CD14-positive monocyte (primary cell): ENCODE measurements around the gene SLC19A2. TPM values are rescaled to one million over a fixed set of nuclear protein-coding genes. Genes with fewer than 3 reads are reported as not detected.

ENCODE experiments used
- DNase-seq, 3 donors: peaks; one replicate each; pipeline ENCODE4 v3.0.0-alpha.2; 2011 to 2022
- H2AFZ ChIP-seq: 2 replicates; pipeline ENCODE4 v1.6.0; 2012; ENCODE audit warnings: mild to moderate bottlenecking, low read depth, low read length, inconsistent platforms; ENCODE audit not compliant: insufficient read depth, poor library complexity, severe bottlenecking
- H3K27ac ChIP-seq, 2 donors: 1 replicate in 1 of 2; 2 replicates in 1 of 2; pipeline ENCODE4 v1.5.1; 2012 to 2013; ENCODE audit warnings: low read length in 2 of 2, control low read depth in 1 of 2, inconsistent platforms in 1 of 2, low read depth in 1 of 2, mild to moderate bottlenecking in 1 of 2
- H3K27me3 ChIP-seq, 2 donors: one replicate each; pipeline versions ENCODE4 v1.6.0 to v1.6.1; 2011 to 2013; ENCODE audit warnings: low read length in 2 of 2; ENCODE audit not compliant: control insufficient read depth in 2 of 2, insufficient read depth in 2 of 2
- H3K36me3 ChIP-seq, 2 donors: replicated peaks in 1 of 2; 1 replicate in 1 of 2; 2 replicates in 1 of 2; pipeline versions ENCODE4 v1.5.1 to v1.6.1; 2012 to 2013; ENCODE audit warnings: low read length in 2 of 2, control low read depth in 1 of 2, inconsistent platforms in 1 of 2, mild to moderate bottlenecking in 1 of 2; ENCODE audit not compliant: insufficient read depth in 2 of 2, control insufficient read depth in 1 of 2
- H3K4me1 ChIP-seq, 2 donors: 1 replicate in 1 of 2; 2 replicates in 1 of 2; pipeline versions ENCODE4 v1.5.1 to v1.6.1; 2012 to 2013; ENCODE audit warnings: low read length in 2 of 2, control low read depth in 1 of 2, inconsistent platforms in 1 of 2, mild to moderate bottlenecking in 1 of 2, moderate library complexity in 1 of 2; ENCODE audit not compliant: insufficient read depth in 2 of 2, control insufficient read depth in 1 of 2
- H3K4me2 ChIP-seq: replicated peaks from 2 replicates; pipeline ENCODE3; 2012; ENCODE audit warnings: low read length, moderate library complexity, mild to moderate bottlenecking; ENCODE audit not compliant: poor library complexity, severe bottlenecking; ENCODE audit errors: extremely low read depth
- H3K4me3 ChIP-seq, 3 experiments: fragments of 200-600 bp in 1 of 3; sonication (generic) in 1 of 3; replicated peaks in 1 of 3; 1 replicate in 2 of 3; 2 replicates in 1 of 3; pipeline ENCODE4 v1.5.1; 2011 to 2013; ENCODE audit warnings: low read length in 3 of 3, mild to moderate bottlenecking in 3 of 3, control low read depth in 2 of 3, low read depth in 2 of 3, inconsistent platforms in 1 of 3, moderate library complexity in 1 of 3
- H3K79me2 ChIP-seq: 2 replicates; pipeline ENCODE4 v1.6.0; 2012; ENCODE audit warnings: mild to moderate bottlenecking, control low read depth, inconsistent platforms, low read length, moderate library complexity; ENCODE audit not compliant: insufficient read depth
- H3K9ac ChIP-seq: 2 replicates; pipeline ENCODE4 v1.6.0; 2017; ENCODE audit warnings: low read length, mild to moderate bottlenecking; ENCODE audit not compliant: insufficient read depth, poor library complexity, severe bottlenecking
- H3K9me3 ChIP-seq, 2 donors: replicated peaks in 1 of 2; 1 replicate in 1 of 2; 2 replicates in 1 of 2; pipeline versions ENCODE4 v1.5.1 to v1.6.1; 2012 to 2013; ENCODE audit warnings: low read length in 2 of 2, control low read depth in 1 of 2; ENCODE audit not compliant: control insufficient read depth in 1 of 2, insufficient read depth in 1 of 2
- H4K20me1 ChIP-seq: 2 replicates; pipeline ENCODE4 v1.6.0; 2012; ENCODE audit warnings: mild to moderate bottlenecking, low read length, control low read depth, moderate library complexity; ENCODE audit not compliant: insufficient read depth
- H3K27ac Mint-ChIP-seq, 7 donors: one replicate each; pipeline ENCODE4 v1.8.0; 2020; ENCODE audit warnings: mild to moderate bottlenecking in 7 of 7, mixed read lengths in 7 of 7, moderate library complexity in 6 of 7, inconsistent platforms in 2 of 7
- H3K27me3 Mint-ChIP-seq, 3 donors: one replicate each; pipeline ENCODE4 v1.8.0; 2021 to 2022; ENCODE audit warnings: low read depth in 3 of 3, mild to moderate bottlenecking in 3 of 3, mixed read lengths in 3 of 3, moderate library complexity in 3 of 3, inconsistent platforms in 1 of 3
- H3K36me3 Mint-ChIP-seq, 2 donors: one replicate each; pipeline ENCODE4 v1.8.0; 2020; ENCODE audit warnings: mixed read lengths in 2 of 2, inconsistent platforms in 1 of 2, mild to moderate bottlenecking in 1 of 2
- H3K4me1 Mint-ChIP-seq: one replicate; pipeline ENCODE4 v1.8.0; 2020; ENCODE audit warnings: mild to moderate bottlenecking, mixed read lengths
- H3K4me3 Mint-ChIP-seq, 2 donors: one replicate each; pipeline ENCODE4 v1.8.0; 2020; ENCODE audit warnings: mild to moderate bottlenecking in 2 of 2, mixed read lengths in 2 of 2, moderate library complexity in 1 of 2
- H3K9me3 Mint-ChIP-seq, 7 donors: one replicate each; pipeline ENCODE4 v1.8.0; 2020 to 2022; ENCODE audit warnings: mixed read lengths in 7 of 7, mild to moderate bottlenecking in 6 of 7, moderate library complexity in 6 of 7, inconsistent platforms in 2 of 7
- CTCF ChIP-seq: fragments of 200-600 bp; IDR thresholded peaks from one replicate; pipeline ENCODE4 v1.8.0; 2022; ENCODE audit warnings: antibody characterized with exemption, mild to moderate bottlenecking
- WGBS: methylation state at CpG from one replicate; pipeline ENCODE4 v1.1.5; 2013; ENCODE audit warnings: missing lambda C conversion rate; ENCODE audit not compliant: insufficient coverage; 5-methylcytosine and 5-hydroxymethylcytosine counted together
- intact Hi-C, 2 donors: fragments of 100-400 bp; cut with micrococcal nuclease; formaldehyde crosslinking; loops; one replicate each; pipeline versions ENCODE4 v1.15.0 to v1.15.1; 2023
- polyA plus RNA-seq, 3 donors: library from polyadenylated mRNA; depleted of rRNA in 1 of 3; unstranded in 2 of 3; stranded (reverse) in 1 of 3; fragments of 300-500 nt in 2 of 3; fragments of >200 nt in 1 of 3; fragmentation: Illumina TruSeq in 2 of 3; gene quantifications; 1 replicate in 2 of 3; 2 replicates in 1 of 3; pipeline ENCODE4 v1.2.3, GENCODE V29; 2012 to 2021

SLC19A2 gene
- polyA plus RNA-seq, 3 donors, result 0.52 to 3.2 (median 0.81) TPM

- Histone ChIP-seq H3K4me2 (no peak overlapping the region), H4K20me1 (no peaks in the 10 kb centered on the region), H3K9me3 (peaks cover 0 to 14% of the 10 kb centered on the region in 2 donors), H3K27me3 (no peaks in the 10 kb centered on the region), H3K4me3 (no peak overlapping the region), H3K79me2 (no peaks in the 10 kb centered on the region), H2AFZ (no peak overlapping the region), H3K36me3 (no peaks in the 10 kb centered on the region), H3K9ac (no peak overlapping the region), H3K27ac (no peak overlapping the region), H3K4me1 (peaks cover 13 to 14% of the 10 kb centered on the region in 2 donors)
- intact Hi-C loops, result no loop called here
- Mint-ChIP-seq H3K9me3 (peaks cover 4 to 15% (median 9%) of the 10 kb centered on the region in 7 donors), H3K36me3 (no peaks in the 10 kb centered on the region), H3K4me3 (no peak overlapping the region), H3K4me1 (peaks cover 25% of the 10 kb centered on the region), H3K27ac (no peak overlapping the region), H3K27me3 (peaks cover 0 to 2% (median 0%) of the 10 kb centered on the region in 3 donors)
- WGBS, result no CpG with 5 or more reads among the region's 2 CpGs
- no peak for TF ChIP-seq CTCF
- DNase-seq, result no peak
Observed at GRCh38 chr1:169456029-169456428, 29.7 kb downstream of the SLC19A2 start.

GRCh38 chr1:169452921-169453320 lies 32.8 kb downstream of the SLC19A2 start:
- WGBS, result no CpG with 5 or more reads among the region's 2 CpGs
- no peak overlapping the region for H3K4me3 ChIP-seq
- TF ChIP-seq CTCF, result no peak
- Mint-ChIP-seq H3K36me3 (no peaks in the 10 kb centered on the region), H3K4me1 (peaks cover 9% of the 10 kb centered on the region), H3K27me3 (no peaks in the 10 kb centered on the region), H3K9me3 (peaks cover 2 to 13% (median 7%) of the 10 kb centered on the region in 7 donors), H3K4me3 (no peak overlapping the region), H3K27ac (no peak overlapping the region)
- H3K9me3 ChIP-seq, result peaks cover 0 to 14% of the 10 kb centered on the region in 2 donors
- intact Hi-C loops, result no loop called here
- no peak overlapping the region for H3K27ac ChIP-seq
- H3K4me2 ChIP-seq, result no peak overlapping the region
- DNase-seq, result no peak
- no peaks in the 10 kb centered on the region for H3K27me3 ChIP-seq
- H3K36me3 ChIP-seq, result no peaks in the 10 kb centered on the region
- H3K9ac ChIP-seq, result no peak overlapping the region
- no peaks in the 10 kb centered on the region for H3K4me1 ChIP-seq
- no peak overlapping the region for H2AFZ ChIP-seq
- no peaks in the 10 kb centered on the region for H4K20me1 ChIP-seq
- H3K79me2 ChIP-seq, result no peaks in the 10 kb centered on the region
